IMR-90 (cell line): ENCODE data around the gene DENND1B. TPM values are rescaled to one million over a fixed set of nuclear protein-coding genes. Genes with fewer than 3 reads are reported as not detected.

Experiments used
- ATAC-seq: fragments of 200-7000 bp; cut with Tn5 transposase; 2 replicates; pipeline ENCODE4 v1.9.1; 2020; ENCODE audit warnings: low read depth, mild to moderate bottlenecking, moderate library complexity
- BruUV-seq: library from RNA; stranded (reverse); fragments of 400-500 nt; replicated peaks from 2 replicates; lab custom pipeline; 2021; lab: Mats Ljungman, UMichigan
- CTCF ChIA-PET: fragments of 300-600 bp; formaldehyde crosslinking; extraction: SDS; loops from one replicate; lab custom pipeline; 2021; ENCODE audit warnings: antibody characterized with exemption; lab: Yijun Ruan, JAX
- POLR2A ChIA-PET: fragments of 300-600 bp; sonication (Branson Sonifier 250); formaldehyde crosslinking; loops from one replicate; lab custom pipeline; 2022; ENCODE audit warnings: antibody characterized with exemption; ENCODE audit not compliant: unreplicated experiment; lab: Charles Lee
- DNase-seq: peaks from one replicate; pipeline ENCODE4 v3.0.0; 2013
- H2AFZ ChIP-seq: replicated peaks from 2 replicates; pipeline ENCODE3; 2013; ENCODE audit warnings: low read length, mild to moderate bottlenecking; ENCODE audit not compliant: poor library complexity
- H2AK5ac ChIP-seq: 2 replicates; pipeline ENCODE4 v1.6.1; 2013; ENCODE audit warnings: low read depth, low read length, inconsistent platforms
- H2AK9ac ChIP-seq: replicated peaks from 2 replicates; pipeline ENCODE3; 2013; ENCODE audit warnings: mild to moderate bottlenecking, low read depth, low read length, moderate library complexity; ENCODE audit not compliant: poor library complexity
- H2BK120ac ChIP-seq: 2 replicates; pipeline ENCODE4 v1.6.1; 2013; ENCODE audit warnings: low read depth, low read length, inconsistent platforms
- H2BK15ac ChIP-seq: 3 replicates; pipeline ENCODE4 v1.6.1; 2013; ENCODE audit warnings: low read depth, low read length, inconsistent platforms
- H2BK20ac ChIP-seq: 2 replicates; pipeline ENCODE4 v1.6.1; 2013; ENCODE audit warnings: low read depth, mild to moderate bottlenecking, inconsistent platforms, low read length, moderate library complexity
- H2BK5ac ChIP-seq: 2 replicates; pipeline ENCODE4 v1.6.1; 2013; ENCODE audit warnings: mild to moderate bottlenecking, low read depth, low read length, inconsistent platforms; ENCODE audit not compliant: poor library complexity, severe bottlenecking
- H3K14ac ChIP-seq: replicated peaks from 2 replicates; pipeline ENCODE4 v1.6.1; 2013; ENCODE audit warnings: low read depth, low read length, inconsistent platforms
- H3K18ac ChIP-seq: 2 replicates; pipeline ENCODE4 v1.6.1; 2013; ENCODE audit warnings: low read depth, low read length, control low read depth
- H3K23ac ChIP-seq: 2 replicates; pipeline ENCODE4 v1.6.1; 2013; ENCODE audit warnings: low read depth, low read length, inconsistent platforms
- H3K27ac ChIP-seq: 2 replicates; pipeline ENCODE4 v1.5.1; 2013; ENCODE audit warnings: mild to moderate bottlenecking, control low read depth, low read length; ENCODE audit not compliant: insufficient read depth
- H3K27me3 ChIP-seq: 2 replicates; pipeline ENCODE4 v1.6.1; 2013; ENCODE audit warnings: low read length; ENCODE audit not compliant: control insufficient read depth, insufficient read depth
- H3K36me3 ChIP-seq: 2 replicates; pipeline ENCODE4 v1.6.1; 2013; ENCODE audit warnings: low read length, mixed read lengths; ENCODE audit not compliant: control insufficient read depth, insufficient read depth
- H3K4ac ChIP-seq: 2 replicates; pipeline ENCODE4 v1.6.1; 2013; ENCODE audit warnings: low read depth, low read length, inconsistent platforms
- H3K4me1 ChIP-seq: 2 replicates; pipeline ENCODE4 v1.6.1; 2013; ENCODE audit warnings: low read length, mixed read lengths; ENCODE audit not compliant: control insufficient read depth, insufficient read depth
- H3K4me2 ChIP-seq: 2 replicates; pipeline ENCODE4 v1.6.1; 2013; ENCODE audit warnings: low read depth, mild to moderate bottlenecking, control low read depth, low read length, moderate library complexity
- H3K4me3 ChIP-seq: 2 replicates; pipeline ENCODE4 v1.5.1; 2013; ENCODE audit warnings: low read depth, mild to moderate bottlenecking, control low read depth, low read length, moderate library complexity; ENCODE audit not compliant: insufficient read depth
- H3K56ac ChIP-seq: 2 replicates; pipeline ENCODE4 v1.6.1; 2013; ENCODE audit warnings: low read length, inconsistent platforms; ENCODE audit not compliant: insufficient read depth; ENCODE audit errors: extremely low read depth
- H3K79me1 ChIP-seq, 2 experiments: 2 replicates each; pipeline ENCODE4 v1.6.1; 2013; ENCODE audit warnings: low read length in 2 of 2, inconsistent platforms in 1 of 2, low read depth in 1 of 2
- H3K9ac ChIP-seq: 2 replicates; pipeline ENCODE4 v1.6.1; 2013; ENCODE audit warnings: low read depth, low read length, control low read depth
- H3K9me1 ChIP-seq: 2 replicates; pipeline ENCODE4 v1.6.1; 2013; ENCODE audit warnings: low read length, inconsistent platforms; ENCODE audit not compliant: insufficient read depth
- H3K9me3 ChIP-seq: 2 replicates; pipeline ENCODE4 v1.6.1; 2013; ENCODE audit warnings: low read length; ENCODE audit not compliant: control insufficient read depth, insufficient read depth
- H4K20me1 ChIP-seq: 2 replicates; pipeline ENCODE4 v1.6.1; 2013; ENCODE audit warnings: low read length, inconsistent platforms; ENCODE audit not compliant: insufficient read depth
- H4K5ac ChIP-seq: 2 replicates; pipeline ENCODE4 v1.6.1; 2013; ENCODE audit warnings: mild to moderate bottlenecking, low read depth, low read length, control low read depth
- H4K8ac ChIP-seq, 2 experiments: 2 replicates each; pipeline ENCODE4 v1.6.1; 2013; ENCODE audit warnings: low read depth in 2 of 2, low read length in 2 of 2, control low read depth in 1 of 2, inconsistent platforms in 1 of 2
- H4K91ac ChIP-seq: 2 replicates; pipeline ENCODE4 v1.6.1; 2013; ENCODE audit warnings: low read depth, low read length, inconsistent platforms; ENCODE audit not compliant: insufficient read depth
- ELK1 ChIP-seq: fragments of 150-350 bp; IDR thresholded peaks from 2 replicates; pipeline ENCODE4 v1.6.1; 2016; ENCODE audit warnings: low read depth, mild to moderate bottlenecking, low read length, moderate library complexity, borderline replicate concordance
- MXI1 ChIP-seq: IDR thresholded peaks from 2 replicates; pipeline ENCODE4 v1.6.1; 2012; ENCODE audit warnings: low read depth, mild to moderate bottlenecking, low read length, moderate library complexity, borderline replicate concordance
- NFE2L2 ChIP-seq: fragments of 150-350 bp; IDR thresholded peaks from 2 replicates; pipeline ENCODE4 v1.6.1; 2016; ENCODE audit warnings: low read depth, mild to moderate bottlenecking, low read length
- POLR2A ChIP-seq: IDR thresholded peaks from 2 replicates; pipeline ENCODE4 v1.6.1; 2012; ENCODE audit warnings: mild to moderate bottlenecking, low read depth, low read length
- RCOR1 ChIP-seq: IDR thresholded peaks from 2 replicates; pipeline ENCODE4 v1.6.1; 2012; ENCODE audit warnings: mild to moderate bottlenecking, low read length, improper control_type of control experiment; ENCODE audit not compliant: insufficient replicate concordance
- USF2 ChIP-seq: fragments of 150-350 bp; IDR thresholded peaks from 2 replicates; pipeline ENCODE4 v1.6.1; 2017; ENCODE audit warnings: mild to moderate bottlenecking, antibody characterized with exemption, low read length, low read depth
- WGBS, 2 experiments: methylation state at CpG; one replicate each; pipeline versions ENCODE4 v1.1.5 to v1.1.7; 2013; ENCODE audit warnings: missing lambda C conversion rate in 2 of 2; ENCODE audit not compliant: insufficient read length in 1 of 2; ENCODE audit errors: extremely low coverage in 2 of 2; 5-methylcytosine and 5-hydroxymethylcytosine counted together
- dilution Hi-C: fragments of 300-500 bp; cut with HindIII; formaldehyde crosslinking; loops from one replicate; pipeline ENCODE4 v1.14.3; 2018; ENCODE audit warnings: low sequenced_read_pairs; ENCODE audit not compliant: unreplicated experiment
- in situ Hi-C: fragments of 300-500 bp; cut with MboI; formaldehyde crosslinking; loops from 3 replicates; pipeline ENCODE4 v1.14.3; 2019; ENCODE audit warnings: low sequenced_read_pairs, inconsistent platforms, mixed read lengths
- intact Hi-C: fragments of 100-400 bp; cut with micrococcal nuclease; formaldehyde crosslinking; loops from 2 replicates; pipeline ENCODE4 v1.10.0; 2022
- polyA plus RNA-seq, 3 experiments: library from polyadenylated mRNA; depleted of rRNA; stranded (reverse); fragments of >200 nt; gene quantifications; 2 replicates each; pipeline ENCODE4 v1.2.3, GENCODE V29; 2012; ENCODE audit warnings: low replicate concordance in 1 of 3
- total RNA-seq: library from RNA; depleted of rRNA; stranded (reverse); fragments of >200 nt; gene quantifications from 2 replicates; pipeline ENCODE4 v1.2.3, GENCODE V29; 2012

The DENND1B gene
- total and polyA plus RNA-seq, 2 of the 4 experiments (the other 2 are of a cell fraction), result 4.0 to 24.2 TPM

GRCh38 chr1:197469620-197470210 is 305.6 kb downstream of the DENND1B start:
- Histone ChIP-seq H2BK120ac (no peak overlapping the region), H2BK20ac (no peak overlapping the region), H3K9me1 (no peaks in the 10 kb centered on the region), H2AFZ (no peak overlapping the region), H3K4ac (no peak overlapping the region), H3K4me1 (no peaks in the 10 kb centered on the region), H3K9ac (no peak overlapping the region), H3K36me3 (no peaks in the 10 kb centered on the region), H2BK15ac (no peak overlapping the region), H4K8ac (no peak overlapping the region), H3K23ac (no peak overlapping the region), H4K20me1 (no peaks in the 10 kb centered on the region), H3K9me3 (no peaks in the 10 kb centered on the region), H3K14ac (no peak overlapping the region), H3K18ac (no peak overlapping the region), H3K27me3 (no peaks in the 10 kb centered on the region; the same call in 1 of the 2 replicates), H3K79me1 (no peaks in the 10 kb centered on the region), H3K27ac (no peak overlapping the region), H4K5ac (no peak overlapping the region), H4K91ac (no peak overlapping the region), H3K56ac (no peak overlapping the region), H3K4me2 (no peak overlapping the region), H2AK5ac (no peak overlapping the region), H3K4me3 (no peak overlapping the region), H2BK5ac (no peak overlapping the region), H2AK9ac (no peak overlapping the region)
- dilution Hi-C loops, result no loop called here
- intact Hi-C loops, result no loop called here
- ChIA-PET CTCF (no interaction called here), POLR2A (no interaction called here)
- WGBS, 2 experiments, result 100% methylated on average over 2 of the region's 7 CpGs; no CpG with 5 or more reads in 1 of the 2 experiments
- TF ChIP-seq POLR2A (no peak), MXI1 (no peak), RCOR1 (no peak), USF2 (no peak), ELK1 (no peak), NFE2L2 (no peak)
- DNase-seq (no peak), ATAC-seq (no peak)
- BruUV-seq, result no TSS peak
- in situ Hi-C loops, result no loop called here
